ENCODE results near the gene ATOX1. TPM values are rescaled to one million over a fixed set of nuclear protein-coding genes. Genes with fewer than 3 reads are reported as not detected.

Gene ATOX1
- total and polyA plus RNA-seq, 2 of the 13 experiments (the other 11 are each of a cell fraction or from before 2014, with no cell fraction given), result 62.4 to 124 TPM

DNA sequence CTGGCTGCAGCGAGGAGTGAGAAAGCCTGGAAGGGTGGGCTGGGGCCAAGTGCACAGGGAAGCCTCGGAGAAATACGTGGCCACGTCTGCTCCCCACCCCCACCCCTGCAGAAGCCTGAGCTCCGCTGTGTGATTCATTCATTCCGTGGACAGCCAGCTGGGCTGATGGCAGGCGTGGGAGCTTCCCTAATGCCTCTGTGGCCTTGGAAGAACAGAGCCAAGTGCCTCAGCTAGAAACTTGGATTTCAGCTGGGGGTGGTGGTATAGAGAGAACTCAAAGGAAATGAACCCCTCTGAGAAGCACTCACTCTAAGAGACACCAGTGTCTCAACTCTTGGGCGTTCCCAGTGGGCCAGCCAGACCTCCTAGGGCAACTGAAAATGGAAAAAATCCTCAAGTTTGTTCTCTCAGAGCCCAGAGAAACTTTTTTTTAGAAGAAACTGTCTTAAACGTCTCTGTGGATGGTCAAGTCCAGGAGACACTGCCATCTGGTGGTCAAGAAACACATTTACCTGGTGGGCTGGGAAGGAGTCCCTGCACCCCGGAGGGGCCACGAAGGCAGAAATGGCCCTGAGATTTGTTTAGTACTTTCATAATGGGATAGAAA is 18.0 kb downstream of the ATOX1 start (continued):
- TF ChIP-seq, protein P1, sequence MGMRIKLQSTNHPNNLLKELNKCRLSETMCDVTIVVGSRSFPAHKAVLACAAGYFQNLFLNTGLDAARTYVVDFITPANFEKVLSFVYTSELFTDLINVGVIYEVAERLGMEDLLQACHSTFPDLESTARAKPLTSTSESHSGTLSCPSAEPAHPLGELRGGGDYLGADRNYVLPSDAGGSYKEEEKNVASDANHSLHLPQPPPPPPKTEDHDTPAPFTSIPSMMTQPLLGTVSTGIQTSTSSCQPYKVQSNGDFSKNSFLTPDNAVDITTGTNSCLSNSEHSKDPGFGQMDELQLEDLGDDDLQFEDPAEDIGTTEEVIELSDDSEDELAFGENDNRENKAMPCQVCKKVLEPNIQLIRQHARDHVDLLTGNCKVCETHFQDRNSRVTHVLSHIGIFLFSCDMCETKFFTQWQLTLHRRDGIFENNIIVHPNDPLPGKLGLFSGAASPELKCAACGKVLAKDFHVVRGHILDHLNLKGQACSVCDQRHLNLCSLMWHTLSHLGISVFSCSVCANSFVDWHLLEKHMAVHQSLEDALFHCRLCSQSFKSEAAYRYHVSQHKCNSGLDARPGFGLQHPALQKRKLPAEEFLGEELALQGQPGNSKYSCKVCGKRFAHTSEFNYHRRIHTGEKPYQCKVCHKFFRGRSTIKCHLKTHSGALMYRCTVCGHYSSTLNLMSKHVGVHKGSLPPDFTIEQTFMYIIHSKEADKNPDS (CRISPR knock-in tag; IDR thresholded peaks at IDR 0.05), result no peak
- TF ChIP-seq AGO2 (optimal IDR thresholded peaks at IDR 0.05; ENCODE audit: low read depth, low read length) (no peak), RARA (CRISPR knock-in tag; IDR thresholded peaks at IDR 0.05) (no peak), ZFYVE20 (CRISPR knock-in tag; IDR thresholded peaks at IDR 0.05; ENCODE audit: borderline replicate concordance, low read depth) (no peak), ZNF75D (CRISPR knock-in tag; IDR thresholded peaks at IDR 0.05; ENCODE audit: borderline replicate concordance) (no peak), ZNF326 (CRISPR knock-in tag; IDR thresholded peaks at IDR 0.05; ENCODE audit: borderline replicate concordance) (no peak), ZNF746 (CRISPR knock-in tag; IDR thresholded peaks at IDR 0.05) (no peak), ATF7 (IDR thresholded peaks at IDR 0.05) (no peak), ATF7 (CRISPR knock-in tag; IDR thresholded peaks at IDR 0.05) (no peak), ARNT2 (CRISPR knock-in tag; IDR thresholded peaks at IDR 0.05; ENCODE audit: low read depth) (0 out of 2 replicates have a peak, but pooled peaks have one; percentile 27), ETV6 (CRISPR knock-in tag; conservative IDR thresholded peaks at IDR 0.05) (no peak), ZNF337 (CRISPR knock-in tag; IDR thresholded peaks at IDR 0.05; ENCODE audit: borderline replicate concordance, low read depth) (no peak), SUZ12 (IDR thresholded peaks at IDR 0.05; ENCODE audit: low read depth, low read length) (no peak), NFKB2 (CRISPR knock-in tag; IDR thresholded peaks at IDR 0.05; ENCODE audit: borderline replicate concordance) (no peak), TSC22D2 (CRISPR knock-in tag; IDR thresholded peaks at IDR 0.05; ENCODE audit: borderline replicate concordance) (no peak), HOXD1 (CRISPR knock-in tag; IDR thresholded peaks at IDR 0.05) (no peak), FLYWCH1 (CRISPR knock-in tag; IDR thresholded peaks at IDR 0.05) (no peak)
- TF ChIP-seq, protein P2, sequence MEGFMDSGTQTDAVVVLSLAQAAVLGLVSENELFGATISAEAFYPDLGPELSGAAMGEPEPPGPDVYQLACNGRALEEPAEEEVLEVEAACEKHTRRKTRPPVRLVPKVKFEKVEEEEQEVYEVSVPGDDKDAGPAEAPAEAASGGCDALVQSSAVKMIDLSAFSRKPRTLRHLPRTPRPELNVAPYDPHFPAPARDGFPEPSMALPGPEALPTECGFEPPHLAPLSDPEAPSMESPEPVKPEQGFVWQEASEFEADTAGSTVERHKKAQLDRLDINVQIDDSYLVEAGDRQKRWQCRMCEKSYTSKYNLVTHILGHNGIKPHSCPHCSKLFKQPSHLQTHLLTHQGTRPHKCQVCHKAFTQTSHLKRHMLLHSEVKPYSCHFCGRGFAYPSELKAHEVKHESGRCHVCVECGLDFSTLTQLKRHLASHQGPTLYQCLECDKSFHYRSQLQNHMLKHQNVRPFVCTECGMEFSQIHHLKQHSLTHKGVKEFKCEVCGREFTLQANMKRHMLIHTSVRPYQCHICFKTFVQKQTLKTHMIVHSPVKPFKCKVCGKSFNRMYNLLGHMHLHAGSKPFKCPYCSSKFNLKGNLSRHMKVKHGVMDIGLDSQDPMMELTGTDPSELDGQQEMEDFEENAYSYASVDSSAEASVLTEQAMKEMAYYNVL (CRISPR knock-in tag; IDR thresholded peaks at IDR 0.05; ENCODE audit: borderline replicate concordance), result no peak
- TF ChIP-seq, protein P3, sequence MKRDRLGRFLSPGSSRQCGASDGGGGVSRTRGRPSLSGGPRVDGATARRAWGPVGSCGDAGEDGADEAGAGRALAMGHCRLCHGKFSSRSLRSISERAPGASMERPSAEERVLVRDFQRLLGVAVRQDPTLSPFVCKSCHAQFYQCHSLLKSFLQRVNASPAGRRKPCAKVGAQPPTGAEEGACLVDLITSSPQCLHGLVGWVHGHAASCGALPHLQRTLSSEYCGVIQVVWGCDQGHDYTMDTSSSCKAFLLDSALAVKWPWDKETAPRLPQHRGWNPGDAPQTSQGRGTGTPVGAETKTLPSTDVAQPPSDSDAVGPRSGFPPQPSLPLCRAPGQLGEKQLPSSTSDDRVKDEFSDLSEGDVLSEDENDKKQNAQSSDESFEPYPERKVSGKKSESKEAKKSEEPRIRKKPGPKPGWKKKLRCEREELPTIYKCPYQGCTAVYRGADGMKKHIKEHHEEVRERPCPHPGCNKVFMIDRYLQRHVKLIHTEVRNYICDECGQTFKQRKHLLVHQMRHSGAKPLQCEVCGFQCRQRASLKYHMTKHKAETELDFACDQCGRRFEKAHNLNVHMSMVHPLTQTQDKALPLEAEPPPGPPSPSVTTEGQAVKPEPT (CRISPR knock-in tag; IDR thresholded peaks at IDR 0.05; ENCODE audit: low read depth), result no peak
- TF ChIP-seq, protein P4, sequence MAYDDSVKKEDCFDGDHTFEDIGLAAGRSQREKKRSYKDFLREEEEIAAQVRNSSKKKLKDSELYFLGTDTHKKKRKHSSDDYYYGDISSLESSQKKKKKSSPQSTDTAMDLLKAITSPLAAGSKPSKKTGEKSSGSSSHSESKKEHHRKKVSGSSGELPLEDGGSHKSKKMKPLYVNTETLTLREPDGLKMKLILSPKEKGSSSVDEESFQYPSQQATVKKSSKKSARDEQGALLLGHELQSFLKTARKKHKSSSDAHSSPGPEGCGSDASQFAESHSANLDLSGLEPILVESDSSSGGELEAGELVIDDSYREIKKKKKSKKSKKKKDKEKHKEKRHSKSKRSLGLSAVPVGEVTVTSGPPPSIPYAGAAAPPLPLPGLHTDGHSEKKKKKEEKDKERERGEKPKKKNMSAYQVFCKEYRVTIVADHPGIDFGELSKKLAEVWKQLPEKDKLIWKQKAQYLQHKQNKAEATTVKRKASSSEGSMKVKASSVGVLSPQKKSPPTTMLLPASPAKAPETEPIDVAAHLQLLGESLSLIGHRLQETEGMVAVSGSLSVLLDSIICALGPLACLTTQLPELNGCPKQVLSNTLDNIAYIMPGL (CRISPR knock-in tag; IDR thresholded peaks at IDR 0.05; ENCODE audit: borderline replicate concordance in 1 of 2, low read depth in 1 of 2), result no peak
- TF ChIP-seq, protein P5, sequence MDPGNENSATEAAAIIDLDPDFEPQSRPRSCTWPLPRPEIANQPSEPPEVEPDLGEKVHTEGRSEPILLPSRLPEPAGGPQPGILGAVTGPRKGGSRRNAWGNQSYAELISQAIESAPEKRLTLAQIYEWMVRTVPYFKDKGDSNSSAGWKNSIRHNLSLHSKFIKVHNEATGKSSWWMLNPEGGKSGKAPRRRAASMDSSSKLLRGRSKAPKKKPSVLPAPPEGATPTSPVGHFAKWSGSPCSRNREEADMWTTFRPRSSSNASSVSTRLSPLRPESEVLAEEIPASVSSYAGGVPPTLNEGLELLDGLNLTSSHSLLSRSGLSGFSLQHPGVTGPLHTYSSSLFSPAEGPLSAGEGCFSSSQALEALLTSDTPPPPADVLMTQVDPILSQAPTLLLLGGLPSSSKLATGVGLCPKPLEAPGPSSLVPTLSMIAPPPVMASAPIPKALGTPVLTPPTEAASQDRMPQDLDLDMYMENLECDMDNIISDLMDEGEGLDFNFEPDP (CRISPR knock-in tag; conservative IDR thresholded peaks at IDR 0.05), result no peak

All from HepG2 (cell line).